ENCODE data around the gene BBS12.
"Not testable (repeated sequence)": the region's sequence is repeated elsewhere in the genome, so short reads cannot be mapped to it uniquely, and the experiment has no call there.

The BBS12 gene

DNA sequence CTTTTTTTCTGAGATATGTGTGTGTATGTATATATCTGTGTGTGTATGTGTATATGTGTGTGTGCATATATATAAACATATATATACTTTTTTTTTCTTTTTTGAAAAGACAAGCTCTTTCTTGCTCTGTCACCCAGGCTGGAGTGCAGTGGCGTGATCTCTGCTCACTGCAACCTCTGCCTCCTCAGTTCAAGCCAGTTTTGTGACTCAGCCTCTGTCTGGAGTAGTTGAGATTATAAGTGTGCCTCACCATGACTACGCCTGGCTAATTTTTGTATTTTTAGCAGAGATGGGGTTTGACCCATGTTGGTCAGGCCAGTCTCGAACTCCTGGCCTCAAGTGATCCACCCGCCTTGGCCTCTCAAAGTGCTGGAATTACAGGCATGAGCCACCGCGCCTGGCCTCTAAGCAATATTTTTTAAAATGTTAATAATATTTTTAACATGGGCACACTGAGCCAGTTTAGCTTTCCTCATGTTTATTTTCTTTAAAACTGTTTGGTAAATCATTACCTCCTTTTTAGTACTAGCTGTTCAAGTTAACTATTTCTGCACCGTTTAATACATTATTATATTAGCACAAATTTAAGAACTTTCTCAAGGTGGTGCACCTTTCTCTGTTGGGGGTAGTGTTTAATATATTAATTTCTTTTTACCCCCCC is 33.3 kb downstream of the BBS12 start:
- no peak for DNase-seq (ENCODE audit: low read depth)

DNA sequence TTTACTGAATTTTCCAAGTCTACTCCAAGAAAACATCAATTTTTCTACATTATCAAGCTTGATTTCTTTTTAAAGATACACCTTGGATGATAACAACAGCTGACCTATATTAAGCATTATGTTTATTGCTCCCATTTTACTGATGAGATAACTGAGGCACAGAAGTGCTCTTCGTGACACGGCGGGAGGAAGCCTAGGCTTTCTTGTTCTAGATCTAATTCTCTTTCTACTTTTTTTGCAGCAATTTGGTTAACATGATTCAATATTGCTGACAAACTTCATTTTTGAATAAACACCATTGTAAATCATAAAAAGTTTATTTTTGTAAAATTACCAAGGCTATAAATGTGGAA is 33.8 kb downstream of the BBS12 start:
- DNase-seq (ENCODE audit: low read depth), result no peak

DNA sequence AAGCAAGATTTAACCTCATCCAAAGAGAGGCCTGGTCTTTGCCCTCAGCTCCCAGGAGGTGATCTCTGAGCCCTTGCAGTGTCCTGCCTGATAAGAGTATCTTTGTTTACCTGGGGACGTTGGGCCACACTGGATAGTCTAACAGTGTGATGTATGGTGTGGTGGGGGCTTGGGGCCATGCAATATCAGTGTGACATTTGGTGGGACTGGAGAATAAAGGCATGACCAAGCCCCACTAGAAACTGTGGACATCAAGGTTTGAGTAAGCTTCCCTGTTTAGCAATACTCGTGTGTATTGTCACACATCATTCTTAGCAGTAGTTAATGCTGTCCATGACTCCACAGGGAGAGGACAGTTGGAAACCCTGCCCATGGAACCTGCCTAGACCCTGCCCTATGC is 34.4 kb downstream of the BBS12 start:
- DNase-seq (ENCODE audit: low read depth), result no peak

DNA sequence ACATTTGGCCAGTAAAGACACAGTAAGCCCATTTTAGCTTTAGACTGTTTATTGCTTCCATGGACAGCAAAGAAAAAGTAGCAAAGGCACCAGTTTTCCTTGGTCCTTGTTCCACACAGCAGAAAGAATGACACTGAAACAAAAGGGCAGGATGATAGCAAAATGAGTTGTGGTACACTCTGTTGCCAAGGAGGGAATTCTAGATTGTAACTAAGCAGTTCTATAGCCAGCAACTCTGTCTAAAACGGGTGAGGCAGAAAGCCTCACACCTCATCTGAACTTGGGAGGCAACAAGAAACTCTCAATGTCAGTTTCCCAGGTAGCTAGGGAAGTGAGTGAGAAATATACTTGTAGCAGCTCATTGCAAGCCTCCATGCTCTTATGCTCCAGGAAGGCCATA is 39.2 kb downstream of the BBS12 start:
- DNase-seq (ENCODE audit: low read depth), result no peak

- no peak for DNase-seq (ENCODE audit: low read depth)
Observed at GRCh38 chr4:122772311-122772710, 39.8 kb downstream of the BBS12 start.

DNA sequence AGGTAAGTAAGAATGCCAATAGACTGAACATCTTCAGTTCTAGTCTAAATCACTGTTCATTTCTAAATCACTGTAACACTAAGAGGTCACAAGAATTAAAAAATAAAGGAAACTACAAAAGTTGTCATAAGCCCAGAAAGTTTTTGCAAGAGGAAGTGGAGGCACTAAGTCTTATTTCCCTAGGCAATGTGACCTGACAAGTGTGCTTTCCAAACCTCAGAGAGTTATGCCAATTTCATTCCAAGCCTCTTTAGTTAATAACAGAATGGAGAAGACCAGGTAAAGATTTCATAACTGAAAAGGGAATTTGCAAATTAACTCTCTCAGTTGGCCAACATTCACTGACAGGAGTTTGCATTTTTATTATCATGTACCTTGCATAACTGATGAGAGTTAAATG is 40.5 kb downstream of the BBS12 start:
- DNase-seq (ENCODE audit: low read depth), result no peak

GRCh38 chr4:122775039-122775438 is 42.5 kb downstream of the BBS12 start:
- no peak for DNase-seq (ENCODE audit: low read depth)

GRCh38 chr4:122775987-122776836 is 43.7 kb downstream of the BBS12 start:
- DNase-seq (ENCODE audit: low read depth), result no peak

DNA sequence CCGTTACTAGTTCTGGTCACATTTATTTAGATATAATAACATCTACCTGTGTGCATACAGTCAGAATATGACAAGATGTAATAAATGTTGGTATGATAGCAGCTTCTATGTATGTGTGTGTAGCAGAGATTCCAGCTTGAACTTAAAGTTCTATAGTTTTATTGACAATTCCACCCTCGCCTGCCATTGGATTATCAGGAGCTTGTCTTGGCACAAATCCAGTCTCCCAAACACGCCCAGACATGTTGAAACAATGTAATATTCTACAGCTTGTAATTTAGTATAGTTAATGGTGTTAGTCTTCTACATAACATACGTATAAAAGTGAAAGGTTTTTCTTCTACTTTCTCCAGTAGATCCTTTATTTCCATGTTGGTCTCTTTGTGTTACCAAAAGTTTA is 44.4 kb downstream of the BBS12 start:
- DNase-seq (ENCODE audit: low read depth), result no peak

DNA sequence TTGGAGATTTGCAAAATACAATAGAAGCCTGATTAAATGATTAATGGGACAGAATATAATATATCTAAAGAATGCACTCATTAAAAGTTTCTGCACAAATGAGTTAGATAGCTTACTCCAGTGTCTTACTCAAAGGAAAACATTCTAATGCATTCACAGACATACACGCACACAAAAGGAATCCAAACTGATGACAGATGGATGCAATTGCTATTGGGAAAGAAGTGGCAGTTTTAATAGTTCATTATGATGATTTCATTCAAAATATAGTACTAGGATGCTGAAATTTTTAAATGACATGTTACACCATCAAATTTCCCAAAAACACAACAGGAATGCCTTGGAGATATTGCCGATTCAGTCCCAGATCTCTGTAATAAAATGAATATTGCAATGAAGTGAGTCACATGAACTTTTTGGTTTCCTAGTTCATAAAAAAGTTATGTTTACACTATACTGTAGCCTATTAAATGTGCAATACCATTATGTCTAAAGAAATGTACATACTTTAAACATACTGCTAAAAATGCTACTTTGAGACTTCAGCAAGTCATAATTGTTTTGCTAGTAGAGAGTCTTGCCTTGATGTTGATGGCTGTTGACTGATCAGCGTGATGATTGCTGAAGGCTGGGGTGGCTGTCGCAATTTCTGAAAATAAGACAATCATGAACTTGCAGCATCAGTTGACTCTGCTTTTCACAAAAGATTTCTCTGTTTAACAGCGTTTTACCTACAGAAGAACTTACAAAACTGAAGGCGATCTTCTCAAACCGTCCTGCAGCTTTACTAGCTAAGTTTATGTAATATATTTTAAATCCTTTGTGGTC is 45.6 kb downstream of the BBS12 start:
- no peak for DNase-seq (ENCODE audit: low read depth)

- no peak for DNase-seq (ENCODE audit: low read depth)
Observed at GRCh38 chr4:122781486-122781885, 49.0 kb downstream of the BBS12 start.

DNA sequence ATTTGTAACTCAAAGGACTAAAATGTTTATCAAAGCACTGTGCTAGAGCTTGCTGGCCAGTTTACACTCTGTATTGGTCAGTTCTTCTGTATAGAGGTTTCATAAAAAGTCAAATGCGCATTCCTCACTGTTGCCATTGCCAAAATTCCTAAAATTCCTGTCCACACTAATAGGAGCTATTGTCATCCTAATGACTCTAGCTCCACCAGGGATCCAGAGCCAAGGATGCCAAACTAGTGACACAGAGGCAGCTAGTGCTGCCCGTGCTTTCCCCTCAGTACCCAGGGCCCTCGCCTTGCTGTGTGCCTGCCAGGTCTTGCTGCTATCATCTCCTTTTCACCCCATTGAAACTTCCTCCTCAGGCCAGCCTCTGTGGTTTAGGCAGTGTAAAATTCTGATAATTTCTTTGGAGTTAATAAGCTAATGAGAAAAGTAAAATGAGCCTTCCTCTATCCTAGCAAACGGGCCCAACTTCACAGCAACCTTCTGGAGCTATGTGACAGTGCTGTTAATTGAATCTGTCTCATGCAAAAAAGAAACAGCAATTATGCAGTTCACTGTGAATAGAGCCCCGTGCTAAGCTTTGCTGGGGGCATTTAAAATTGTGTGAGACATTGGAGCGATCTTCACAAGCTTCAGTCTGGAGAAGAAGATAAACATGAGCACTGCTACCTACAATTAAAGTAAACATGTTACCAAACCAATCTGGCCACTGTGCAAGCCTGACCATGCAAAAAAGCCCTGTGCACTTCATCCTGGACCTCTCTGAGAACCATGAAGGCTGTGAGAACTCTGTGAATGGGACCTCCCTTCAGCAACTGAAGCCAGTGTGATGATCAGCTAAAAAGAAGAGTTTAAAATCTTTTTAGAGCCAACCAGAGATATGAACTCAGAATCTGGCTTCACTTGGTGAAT is 51.1 kb downstream of the BBS12 start:
- no peak for DNase-seq (ENCODE audit: low read depth)

DNA sequence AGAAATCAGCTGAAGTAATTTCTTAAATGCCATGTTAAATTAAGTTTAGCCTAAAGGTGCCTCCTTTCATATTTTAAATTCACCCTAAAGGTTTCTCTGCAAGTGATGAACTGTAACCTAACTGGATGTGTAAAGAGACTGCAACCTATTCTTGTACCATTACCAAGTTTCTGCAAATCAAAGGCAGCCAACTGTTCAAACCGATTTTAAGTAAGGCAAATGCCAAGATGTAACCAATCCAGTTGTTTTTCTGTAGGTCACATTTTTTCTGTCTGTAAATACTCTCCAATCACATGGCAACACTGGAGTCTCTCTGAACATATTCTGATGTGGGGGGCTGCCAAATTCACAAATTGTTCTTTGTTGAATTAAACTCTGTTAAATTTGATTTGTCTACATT is 51.8 kb downstream of the BBS12 start:
- no peak for DNase-seq (ENCODE audit: low read depth)

GRCh38 chr4:122785099-122785498 is 52.6 kb downstream of the BBS12 start:
- no peak for DNase-seq (ENCODE audit: low read depth)

DNA sequence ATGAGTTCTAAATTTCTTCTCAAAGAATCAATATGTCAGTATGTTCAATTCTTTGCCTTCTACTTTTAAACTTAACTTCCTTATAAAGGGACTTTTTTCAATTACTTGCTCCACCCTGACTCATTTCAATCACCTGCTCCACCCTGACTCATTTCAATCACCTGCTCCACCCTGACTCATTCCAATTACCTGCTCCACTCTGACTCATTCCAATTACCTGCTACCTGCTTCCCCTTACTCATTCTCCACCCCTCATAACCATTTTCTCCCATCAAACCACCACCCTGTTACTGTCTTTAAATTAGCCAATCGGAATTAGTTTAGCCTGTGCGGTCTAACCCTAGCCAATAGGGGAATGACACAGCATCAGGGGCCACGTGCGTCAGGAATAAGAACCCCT is 53.8 kb downstream of the BBS12 start:
- DNase-seq (ENCODE audit: low read depth), result not testable (repeated sequence)

DNA sequence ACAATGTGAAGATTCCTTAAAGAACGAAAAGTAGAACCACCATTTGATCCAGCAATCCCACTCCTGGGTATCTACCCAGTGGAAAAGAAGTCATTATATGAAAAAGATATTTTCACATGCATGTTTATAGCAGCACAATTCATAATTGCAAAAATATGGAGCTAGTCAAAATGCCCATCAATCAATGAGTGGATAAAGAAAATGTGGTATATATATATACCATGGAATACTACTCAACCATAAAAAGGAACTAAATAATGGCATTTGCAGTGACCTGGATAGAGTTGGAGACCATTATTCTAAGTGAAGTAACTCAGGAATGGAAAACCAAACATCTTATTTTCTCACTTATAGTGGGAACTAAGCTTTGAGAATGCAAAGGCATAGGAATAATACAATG is 54.4 kb downstream of the BBS12 start:
- not testable (repeated sequence) for DNase-seq (ENCODE audit: low read depth)

- DNase-seq (ENCODE audit: low read depth), result no peak
Observed at GRCh38 chr4:122787940-122788339, 55.4 kb downstream of the BBS12 start.

DNA sequence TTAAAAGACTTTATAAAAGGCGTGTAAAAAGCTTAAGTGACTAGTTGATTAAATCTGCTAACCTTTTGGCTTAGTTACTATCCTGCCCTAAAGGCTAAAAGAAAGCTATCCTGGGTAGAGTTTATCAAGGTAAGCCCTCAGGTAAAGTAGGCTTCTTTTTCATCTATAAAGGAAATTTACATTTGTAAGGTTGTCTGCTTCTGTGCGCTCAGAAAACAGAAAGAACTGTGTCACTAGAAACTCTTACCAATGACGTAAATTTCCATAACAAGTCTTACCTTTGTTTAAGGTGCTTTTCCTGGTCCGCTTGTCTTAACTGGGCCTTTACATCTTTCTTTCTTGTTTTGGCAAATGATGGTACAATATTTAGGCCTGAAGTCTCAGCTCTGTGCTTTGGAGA is 56.4 kb downstream of the BBS12 start:
- no peak for DNase-seq (ENCODE audit: low read depth)

DNA sequence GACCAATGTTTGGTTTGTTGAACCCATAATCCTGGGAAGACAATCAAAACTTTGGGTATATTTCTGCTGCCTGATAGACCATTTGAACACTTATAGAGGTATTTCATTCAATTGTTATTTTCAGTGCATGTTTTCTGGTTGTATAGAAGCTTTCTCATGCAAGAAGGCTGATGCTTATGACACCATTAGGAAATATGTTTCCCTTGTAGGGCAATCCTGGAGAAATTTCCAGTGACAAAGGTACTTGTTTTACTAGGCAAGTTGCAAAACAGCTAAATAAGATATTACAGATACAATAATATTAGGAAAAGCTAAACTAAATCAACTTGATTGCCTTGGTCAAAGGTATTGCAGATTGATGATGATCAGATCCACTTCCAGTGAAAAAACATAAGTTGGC is 61.3 kb downstream of the BBS12 start:
- DNase-seq (ENCODE audit: low read depth), result no peak

Measured in stimulated activated CD8-positive, alpha-beta memory T cell treated with anti-CD3 and anti-CD28 coated beads, Interleukin-12 subunit alpha, Interleukin-12 subunit beta, amount 100 ng/mL, for 1 hour (primary cell).